Large intestine (tissue), 3 donors: ENCODE measurements around the gene GALNT18. TPM values are rescaled to one million over a fixed set of nuclear protein-coding genes. Genes with fewer than 3 reads are reported as not detected.

Source experiments
- DNase-seq, 2 donors: peaks; one replicate each; pipeline versions ENCODE4 v3.0.0 to v3.0.0-alpha.2; 2013
- H3K27ac ChIP-seq: one replicate; pipeline ENCODE4 v1.5.1; 2013; ENCODE audit warnings: low read length
- H3K27me3 ChIP-seq: 2 replicates; pipeline ENCODE4 v1.6.1; 2013; ENCODE audit warnings: low read length; ENCODE audit not compliant: control insufficient read depth, insufficient read depth
- H3K36me3 ChIP-seq: 2 replicates; pipeline ENCODE4 v1.6.1; 2013; ENCODE audit warnings: low read length; ENCODE audit not compliant: control insufficient read depth, insufficient read depth
- H3K4me1 ChIP-seq: one replicate; pipeline ENCODE4 v1.6.1; 2013; ENCODE audit warnings: low read length; ENCODE audit not compliant: control insufficient read depth, insufficient read depth
- H3K4me3 ChIP-seq: one replicate; pipeline ENCODE4 v1.5.1; 2013; ENCODE audit warnings: low read length
- H3K9me3 ChIP-seq: one replicate; pipeline ENCODE4 v1.6.1; 2013; ENCODE audit warnings: mild to moderate bottlenecking, low read depth, low read length, moderate library complexity; ENCODE audit not compliant: control insufficient read depth
- WGBS: methylation state at CpG from one replicate; pipeline ENCODE4 v1.1.5; 2013; ENCODE audit warnings: low lambda C conversion rate; ENCODE audit not compliant: insufficient coverage; 5-methylcytosine and 5-hydroxymethylcytosine counted together
- polyA plus RNA-seq: library from polyadenylated mRNA; unstranded; fragments of 120-200 nt; gene quantifications from one replicate; pipeline ENCODE4 v1.2.1, GENCODE V29; 2013

Gene GALNT18
- polyA plus RNA-seq, 1 donor = 3.7 TPM

GRCh38 chr11:11227296-11228085 lies 394.3 kb downstream of the GALNT18 start:
- no CpG with 5 or more reads among the region's 8 CpGs for WGBS
- peaks cover 7% of the 10 kb centered on the region for H3K27me3 ChIP-seq
- DNase-seq = no peak

More at GRCh38 chr11:11227296-11228085, 394.3 kb downstream of the GALNT18 start:
- no peaks in the 10 kb centered on the region for H3K9me3 ChIP-seq
- no peaks in the 10 kb centered on the region for H3K36me3 ChIP-seq
- H3K4me1 ChIP-seq = no peaks in the 10 kb centered on the region
- H3K4me3 ChIP-seq = no peak overlapping the region
- no peak overlapping the region for H3K27ac ChIP-seq

Other genes with a start within 250 kb of the GALNT18 start
- 64.1 TPM for gene USP47, start 220.0 kb upstream of the GALNT18 start, polyA plus RNA-seq